GM12878 (cell line): ENCODE data around the gene CABLES1. TPM values are rescaled to one million over a fixed set of nuclear protein-coding genes. Genes with fewer than 3 reads are reported as not detected.

Source experiments
- CHD2 ChIP-seq: IDR thresholded peaks from 2 replicates; pipeline ENCODE4 v1.6.1; 2011; ENCODE audit warnings: low read depth, low read length, improper control_type of control experiment, borderline replicate concordance
- CHD4 ChIP-seq: fragments of 200-600 bp; sonication (generic); IDR thresholded peaks from 2 replicates; pipeline ENCODE4 v1.6.1; 2016; ENCODE audit warnings: mild to moderate bottlenecking
- ETV6 ChIP-seq, 2 experiments: fragments of 450-650 bp in 1 of 2; IDR thresholded peaks in 1 of 2; conservative IDR thresholded peaks in 1 of 2; 2 replicates each; pipeline ENCODE4 v1.6.1; 2014; ENCODE audit warnings: antibody characterized with exemption in 1 of 2, borderline replicate concordance in 1 of 2, low read depth in 1 of 2, mild to moderate bottlenecking in 1 of 2, moderate library complexity in 1 of 2
- FOS ChIP-seq: IDR thresholded peaks from 3 replicates; pipeline ENCODE4 v1.6.1; 2011; ENCODE audit warnings: borderline replicate concordance; ENCODE audit not compliant: insufficient read length; ENCODE audit errors: extremely low read depth
- HDAC2 ChIP-seq: fragments of 200-600 bp; sonication (generic); IDR thresholded peaks from 2 replicates; pipeline ENCODE4 v1.6.1; 2017
- MTA2 ChIP-seq: fragments of 450-650 bp; IDR thresholded peaks from 2 replicates; pipeline ENCODE4 v1.6.1; 2016; ENCODE audit warnings: low read depth, mild to moderate bottlenecking, moderate library complexity
- MTA3 ChIP-seq: IDR thresholded peaks from 2 replicates; pipeline ENCODE4 v1.6.1; 2012; ENCODE audit warnings: low read length, inconsistent platforms, borderline replicate concordance
- MYC ChIP-seq: IDR thresholded peaks from 2 replicates; pipeline ENCODE4 v1.6.1; 2011; ENCODE audit warnings: mild to moderate bottlenecking, low read length, moderate library complexity, inconsistent platforms; ENCODE audit not compliant: insufficient read depth, insufficient replicate concordance, insufficient read length, severe bottlenecking
- NBN ChIP-seq: fragments of 450-650 bp; IDR thresholded peaks from 2 replicates; pipeline ENCODE4 v1.6.1; 2016
- NFXL1 ChIP-seq: fragments of 450-650 bp; IDR thresholded peaks from 2 replicates; pipeline ENCODE4 v1.6.1; 2017; ENCODE audit warnings: antibody characterized with exemption, mild to moderate bottlenecking, borderline replicate concordance
- NFYA ChIP-seq: IDR thresholded peaks from 2 replicates; pipeline ENCODE4 v1.6.1; 2011; ENCODE audit warnings: low read depth, mild to moderate bottlenecking, low read length, improper control_type of control experiment, borderline replicate concordance
- RAD21 ChIP-seq: IDR thresholded peaks from 2 replicates; pipeline ENCODE4 v1.6.1; 2011; ENCODE audit warnings: mild to moderate bottlenecking, low read depth, low read length, moderate library complexity; ENCODE audit not compliant: insufficient read depth
- RCOR1 ChIP-seq: conservative IDR thresholded peaks from 2 replicates; pipeline ENCODE4 v1.6.1; 2012; ENCODE audit warnings: low read depth, low read length, improper control_type of control experiment
- RUNX3 ChIP-seq: IDR thresholded peaks from 2 replicates; pipeline ENCODE4 v1.6.1; 2012; ENCODE audit warnings: low read length, inconsistent platforms
- SPI1 ChIP-seq: IDR thresholded peaks from 2 replicates; pipeline ENCODE4 v1.6.1; 2011; ENCODE audit warnings: low read depth, mild to moderate bottlenecking, low read length, moderate library complexity, borderline replicate concordance; ENCODE audit not compliant: insufficient read depth
- SREBF2 ChIP-seq: IDR thresholded peaks from 2 replicates; pipeline ENCODE4 v1.6.1; 2012; ENCODE audit warnings: mild to moderate bottlenecking, low read length
- TARDBP ChIP-seq: IDR thresholded peaks from 2 replicates; pipeline ENCODE4 v1.6.1; 2016; ENCODE audit warnings: borderline replicate concordance
- TCF12 ChIP-seq: IDR thresholded peaks from 2 replicates; pipeline ENCODE4 v1.6.1; 2011; ENCODE audit warnings: low read depth, mild to moderate bottlenecking, low read length
- WRNIP1 ChIP-seq: IDR thresholded peaks from 2 replicates; pipeline ENCODE4 v1.6.1; 2011; ENCODE audit warnings: low read depth, low read length, improper control_type of control experiment, borderline replicate concordance
- YBX1 ChIP-seq: fragments of 450-650 bp; IDR thresholded peaks from 2 replicates; pipeline ENCODE4 v1.6.1; 2016; ENCODE audit warnings: antibody characterized with exemption
- ZNF217 ChIP-seq: fragments of 450-650 bp; IDR thresholded peaks from 2 replicates; pipeline ENCODE4 v1.6.1; 2017; ENCODE audit warnings: antibody characterized with exemption, mild to moderate bottlenecking
- ZNF24 ChIP-seq: fragments of 450-650 bp; IDR thresholded peaks from 2 replicates; pipeline ENCODE4 v1.6.1; 2017; ENCODE audit warnings: antibody characterized with exemption, mild to moderate bottlenecking
- ZSCAN29 ChIP-seq: fragments of 450-650 bp; IDR thresholded peaks from 2 replicates; pipeline ENCODE4 v1.6.1; 2017; ENCODE audit warnings: mild to moderate bottlenecking, moderate library complexity
- polyA plus RNA-seq, 11 experiments: library from polyadenylated mRNA; depleted of rRNA in 4 of 11; unstranded in 6 of 11; stranded (reverse) in 5 of 11; fragments of >200 nt; fragmentation: Nextera tagmentation in 4 of 11; fragmentation: Illumina TruSeq in 1 of 11; extraction: Ambion mirVana in 4 of 11; extraction: Trizol in 1 of 11; gene quantifications; 1 replicate in 1 of 11; 2 replicates in 10 of 11; pipeline versions ENCODE4 v1.2.1 to v1.2.3, GENCODE V29; 2011 to 2016; ENCODE audit warnings: inconsistent platforms in 2 of 11, missing spikeins in 2 of 11, low read depth in 1 of 11
- total RNA-seq, 4 experiments: library from RNA; depleted of rRNA in 3 of 4; stranded (reverse); fragments of >200 nt in 3 of 4; fragmentation: Illumina TruSeq in 1 of 4; extraction: Trizol in 1 of 4; gene quantifications; 2 replicates each; pipeline versions ENCODE4 v1.2.1 to v1.2.3, GENCODE V29; 2013 to 2021
- TF ChIP-seq, protein P1 (sequence below): fragments of 450-650 bp; IDR thresholded peaks from 2 replicates; pipeline ENCODE4 v1.6.1; 2018; ENCODE audit warnings: mild to moderate bottlenecking, low read depth, moderate library complexity; ENCODE audit not compliant: partially characterized antibody
- TF ChIP-seq, protein P2 (sequence below): fragments of 450-650 bp; IDR thresholded peaks from 2 replicates; pipeline ENCODE4 v1.6.1; 2017; ENCODE audit warnings: mild to moderate bottlenecking, moderate library complexity

Gene CABLES1
- total and polyA plus RNA-seq, 10 of the 15 experiments (the other 5 are each of a cell fraction or from before 2014, with no cell fraction given): 2.9 to 27.2 (median 8.2) TPM

DNA sequence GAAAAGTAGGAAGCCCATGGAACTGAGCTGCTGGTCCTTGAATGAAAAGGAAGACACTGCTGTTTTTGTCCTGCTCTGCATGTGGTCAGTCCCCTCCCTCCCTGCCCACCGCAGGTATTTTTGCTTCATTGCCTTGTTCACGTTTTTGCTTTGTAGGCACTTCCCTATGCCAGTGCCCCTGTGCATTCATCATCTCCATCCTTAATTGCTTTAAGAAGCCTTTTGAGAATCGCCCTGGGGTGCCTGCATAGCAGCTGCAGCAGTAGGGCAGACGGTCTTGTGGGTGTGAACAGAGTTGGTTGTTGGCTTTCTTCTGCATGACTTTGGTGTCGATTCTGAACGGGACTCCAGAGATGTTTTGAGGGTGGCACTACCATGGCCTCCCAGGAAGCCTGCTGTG, 97.0 kb downstream of the CABLES1 start (continued):
- no peak for TF ChIP-seq HDAC2
- no peak for TF ChIP-seq WRNIP1
- no peak for TF ChIP-seq CHD2
- no peak for TF ChIP-seq MTA2
- TF ChIP-seq MYC: no peak
- no peak for TF ChIP-seq NFYA
- no peak for TF ChIP-seq NBN
- TF ChIP-seq SPI1: peak; percentile 52; the same call in 1 of the 2 replicates
- TF ChIP-seq NFXL1: no peak
- no peak for TF ChIP-seq ZNF217
- TF ChIP-seq TARDBP: no peak
- TF ChIP-seq CHD4: no peak
- no peak for TF ChIP-seq RCOR1
- TF ChIP-seq ZNF24: no peak
- TF ChIP-seq, protein P1, sequence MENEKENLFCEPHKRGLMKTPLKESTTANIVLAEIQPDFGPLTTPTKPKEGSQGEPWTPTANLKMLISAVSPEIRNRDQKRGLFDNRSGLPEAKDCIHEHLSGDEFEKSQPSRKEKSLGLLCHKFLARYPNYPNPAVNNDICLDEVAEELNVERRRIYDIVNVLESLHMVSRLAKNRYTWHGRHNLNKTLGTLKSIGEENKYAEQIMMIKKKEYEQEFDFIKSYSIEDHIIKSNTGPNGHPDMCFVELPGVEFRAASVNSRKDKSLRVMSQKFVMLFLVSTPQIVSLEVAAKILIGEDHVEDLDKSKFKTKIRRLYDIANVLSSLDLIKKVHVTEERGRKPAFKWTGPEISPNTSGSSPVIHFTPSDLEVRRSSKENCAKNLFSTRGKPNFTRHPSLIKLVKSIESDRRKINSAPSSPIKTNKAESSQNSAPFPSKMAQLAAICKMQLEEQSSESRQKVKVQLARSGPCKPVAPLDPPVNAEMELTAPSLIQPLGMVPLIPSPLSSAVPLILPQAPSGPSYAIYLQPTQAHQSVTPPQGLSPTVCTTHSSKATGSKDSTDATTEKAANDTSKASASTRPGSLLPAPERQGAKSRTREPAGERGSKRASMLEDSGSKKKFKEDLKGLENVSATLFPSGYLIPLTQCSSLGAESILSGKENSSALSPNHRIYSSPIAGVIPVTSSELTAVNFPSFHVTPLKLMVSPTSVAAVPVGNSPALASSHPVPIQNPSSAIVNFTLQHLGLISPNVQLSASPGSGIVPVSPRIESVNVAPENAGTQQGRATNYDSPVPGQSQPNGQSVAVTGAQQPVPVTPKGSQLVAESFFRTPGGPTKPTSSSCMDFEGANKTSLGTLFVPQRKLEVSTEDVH: no peak
- TF ChIP-seq, protein P2, sequence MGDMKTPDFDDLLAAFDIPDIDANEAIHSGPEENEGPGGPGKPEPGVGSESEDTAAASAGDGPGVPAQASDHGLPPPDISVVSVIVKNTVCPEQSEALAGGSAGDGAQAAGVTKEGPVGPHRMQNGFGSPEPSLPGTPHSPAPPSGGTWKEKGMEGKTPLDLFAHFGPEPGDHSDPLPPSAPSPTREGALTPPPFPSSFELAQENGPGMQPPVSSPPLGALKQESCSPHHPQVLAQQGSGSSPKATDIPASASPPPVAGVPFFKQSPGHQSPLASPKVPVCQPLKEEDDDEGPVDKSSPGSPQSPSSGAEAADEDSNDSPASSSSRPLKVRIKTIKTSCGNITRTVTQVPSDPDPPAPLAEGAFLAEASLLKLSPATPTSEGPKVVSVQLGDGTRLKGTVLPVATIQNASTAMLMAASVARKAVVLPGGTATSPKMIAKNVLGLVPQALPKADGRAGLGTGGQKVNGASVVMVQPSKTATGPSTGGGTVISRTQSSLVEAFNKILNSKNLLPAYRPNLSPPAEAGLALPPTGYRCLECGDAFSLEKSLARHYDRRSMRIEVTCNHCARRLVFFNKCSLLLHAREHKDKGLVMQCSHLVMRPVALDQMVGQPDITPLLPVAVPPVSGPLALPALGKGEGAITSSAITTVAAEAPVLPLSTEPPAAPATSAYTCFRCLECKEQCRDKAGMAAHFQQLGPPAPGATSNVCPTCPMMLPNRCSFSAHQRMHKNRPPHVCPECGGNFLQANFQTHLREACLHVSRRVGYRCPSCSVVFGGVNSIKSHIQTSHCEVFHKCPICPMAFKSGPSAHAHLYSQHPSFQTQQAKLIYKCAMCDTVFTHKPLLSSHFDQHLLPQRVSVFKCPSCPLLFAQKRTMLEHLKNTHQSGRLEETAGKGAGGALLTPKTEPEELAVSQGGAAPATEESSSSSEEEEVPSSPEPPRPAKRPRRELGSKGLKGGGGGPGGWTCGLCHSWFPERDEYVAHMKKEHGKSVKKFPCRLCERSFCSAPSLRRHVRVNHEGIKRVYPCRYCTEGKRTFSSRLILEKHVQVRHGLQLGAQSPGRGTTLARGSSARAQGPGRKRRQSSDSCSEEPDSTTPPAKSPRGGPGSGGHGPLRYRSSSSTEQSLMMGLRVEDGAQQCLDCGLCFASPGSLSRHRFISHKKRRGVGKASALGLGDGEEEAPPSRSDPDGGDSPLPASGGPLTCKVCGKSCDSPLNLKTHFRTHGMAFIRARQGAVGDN: peak; percentile 77
- TF ChIP-seq RAD21: no peak
- TF ChIP-seq ZSCAN29: no peak
- TF ChIP-seq MTA3: no peak
- no peak for TF ChIP-seq ETV6 (conservative IDR thresholded peaks at IDR 0.05 in 1 of 2, IDR thresholded peaks at IDR 0.05 in 1 of 2; ENCODE audit: borderline replicate concordance in 1 of 2, low read depth in 1 of 2)
- no peak for TF ChIP-seq FOS
- no peak for TF ChIP-seq YBX1
- TF ChIP-seq SREBF2: no peak
- no peak for TF ChIP-seq TCF12
- TF ChIP-seq RUNX3: peak; percentile 46; the same call in 1 of the 2 replicates
